NCI-H2196 (cell line): ENCODE measurements around the gene REPS2.

Experiments used
- DNase-seq: peaks from one replicate; lab custom pipeline; 2025; ENCODE audit not compliant: unreplicated experiment; lab: John Stamatoyannopoulos, UW

The REPS2 gene

GRCh38 chrX:17078031-17078720 lies 131.7 kb downstream of the REPS2 start:
- no peak for DNase-seq

- DNase-seq, result no peak
Measured at GRCh38 chrX:17081511-17081910, 135.1 kb downstream of the REPS2 start.

- DNase-seq, result no peak
Measured at GRCh38 chrX:17081968-17082367, 135.5 kb downstream of the REPS2 start.

GRCh38 chrX:17082831-17083230 lies 136.4 kb downstream of the REPS2 start:
- DNase-seq, result no peak

- DNase-seq, result no peak
Measured at GRCh38 chrX:17086317-17086716, 139.9 kb downstream of the REPS2 start.

GRCh38 chrX:17095161-17095560 lies 148.7 kb downstream of the REPS2 start:
- DNase-seq, result no peak

- no peak for DNase-seq
Measured at GRCh38 chrX:17098516-17099247, 152.2 kb downstream of the REPS2 start.

- no peak for DNase-seq
Measured at GRCh38 chrX:17104433-17104832, 158.0 kb downstream of the REPS2 start.

GRCh38 chrX:17120816-17121215 lies 174.4 kb downstream of the REPS2 start:
- no peak for DNase-seq

- no peak for DNase-seq
Measured at GRCh38 chrX:17154001-17154400, 207.5 kb downstream of the REPS2 start.

- no peak for DNase-seq
Measured at GRCh38 chrX:17160975-17161374, 214.5 kb downstream of the REPS2 start.

- no peak for DNase-seq
Measured at GRCh38 chrX:17161991-17162390, 215.5 kb downstream of the REPS2 start.

GRCh38 chrX:17164079-17164478 lies 217.6 kb downstream of the REPS2 start:
- no peak for DNase-seq

GRCh38 chrX:17164941-17165340 lies 218.5 kb downstream of the REPS2 start:
- DNase-seq, result no peak

- DNase-seq, result no peak
Measured at GRCh38 chrX:17167915-17168314, 221.5 kb downstream of the REPS2 start.

- DNase-seq, result no peak
Measured at GRCh38 chrX:17170973-17171372, 224.5 kb downstream of the REPS2 start.

- no peak for DNase-seq
Measured at GRCh38 chrX:17174671-17175070, 228.2 kb downstream of the REPS2 start.

- DNase-seq, result no peak
Measured at GRCh38 chrX:17182317-17182716, 235.9 kb downstream of the REPS2 start.

GRCh38 chrX:17183566-17183965 lies 237.1 kb downstream of the REPS2 start:
- DNase-seq, result no peak

GRCh38 chrX:17185431-17185830 lies 239.0 kb downstream of the REPS2 start:
- no peak for DNase-seq

GRCh38 chrX:17187136-17187756 lies 240.8 kb downstream of the REPS2 start:
- no peak for DNase-seq

- no peak for DNase-seq
Measured at GRCh38 chrX:17192106-17192505, 245.6 kb downstream of the REPS2 start.
